ENCODE measurements around the gene CSMD2. TPM values are rescaled to one million over a fixed set of nuclear protein-coding genes. Genes with fewer than 3 reads are reported as not detected.

CSMD2 gene
- total RNA-seq, 1 experiment from 2014 or later: 0.22 TPM

GRCh38 chr1:33537885-33538284, 627.1 kb downstream of the CSMD2 start:
- H3K4me3 ChIP-seq (replicated peaks in 1 of 2; ENCODE audit: low read depth in 1 of 2, low read length in 2 of 2): no peak overlapping the region
- no peak overlapping the region for H3K27ac ChIP-seq (ENCODE audit: low read depth, low read length)
- CTCF ChIA-PET: no interaction called here
- no peaks in the 10 kb centered on the region for H3K4me1 ChIP-seq (ENCODE audit: control insufficient read depth in 1 of 2, insufficient read depth in 2 of 2, low read length in 2 of 2)
- POLR2A ChIA-PET: no interaction called here
- no peaks in the 10 kb centered on the region for H3K9me3 ChIP-seq (ENCODE audit: control insufficient read depth in 1 of 2, insufficient read depth in 1 of 2, low read depth in 1 of 2, low read length in 2 of 2)
- no peak overlapping the region for H3K4me2 ChIP-seq (ENCODE audit: low read length)
- TF ChIP-seq RAD21 (IDR thresholded peaks at IDR 0.05; ENCODE audit: low read depth): no peak
- TF ChIP-seq ELF1 (IDR thresholded peaks at IDR 0.05; ENCODE audit: borderline replicate concordance, low read depth): no peak
- TF ChIP-seq, protein P1, sequence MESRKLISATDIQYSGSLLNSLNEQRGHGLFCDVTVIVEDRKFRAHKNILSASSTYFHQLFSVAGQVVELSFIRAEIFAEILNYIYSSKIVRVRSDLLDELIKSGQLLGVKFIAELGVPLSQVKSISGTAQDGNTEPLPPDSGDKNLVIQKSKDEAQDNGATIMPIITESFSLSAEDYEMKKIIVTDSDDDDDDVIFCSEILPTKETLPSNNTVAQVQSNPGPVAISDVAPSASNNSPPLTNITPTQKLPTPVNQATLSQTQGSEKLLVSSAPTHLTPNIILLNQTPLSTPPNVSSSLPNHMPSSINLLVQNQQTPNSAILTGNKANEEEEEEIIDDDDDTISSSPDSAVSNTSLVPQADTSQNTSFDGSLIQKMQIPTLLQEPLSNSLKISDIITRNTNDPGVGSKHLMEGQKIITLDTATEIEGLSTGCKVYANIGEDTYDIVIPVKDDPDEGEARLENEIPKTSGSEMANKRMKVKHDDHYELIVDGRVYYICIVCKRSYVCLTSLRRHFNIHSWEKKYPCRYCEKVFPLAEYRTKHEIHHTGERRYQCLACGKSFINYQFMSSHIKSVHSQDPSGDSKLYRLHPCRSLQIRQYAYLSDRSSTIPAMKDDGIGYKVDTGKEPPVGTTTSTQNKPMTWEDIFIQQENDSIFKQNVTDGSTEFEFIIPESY (IDR thresholded peaks at IDR 0.05; ENCODE audit: extremely low read depth, insufficient replicate concordance, low read length): no peak
- TF ChIP-seq, protein P2, sequence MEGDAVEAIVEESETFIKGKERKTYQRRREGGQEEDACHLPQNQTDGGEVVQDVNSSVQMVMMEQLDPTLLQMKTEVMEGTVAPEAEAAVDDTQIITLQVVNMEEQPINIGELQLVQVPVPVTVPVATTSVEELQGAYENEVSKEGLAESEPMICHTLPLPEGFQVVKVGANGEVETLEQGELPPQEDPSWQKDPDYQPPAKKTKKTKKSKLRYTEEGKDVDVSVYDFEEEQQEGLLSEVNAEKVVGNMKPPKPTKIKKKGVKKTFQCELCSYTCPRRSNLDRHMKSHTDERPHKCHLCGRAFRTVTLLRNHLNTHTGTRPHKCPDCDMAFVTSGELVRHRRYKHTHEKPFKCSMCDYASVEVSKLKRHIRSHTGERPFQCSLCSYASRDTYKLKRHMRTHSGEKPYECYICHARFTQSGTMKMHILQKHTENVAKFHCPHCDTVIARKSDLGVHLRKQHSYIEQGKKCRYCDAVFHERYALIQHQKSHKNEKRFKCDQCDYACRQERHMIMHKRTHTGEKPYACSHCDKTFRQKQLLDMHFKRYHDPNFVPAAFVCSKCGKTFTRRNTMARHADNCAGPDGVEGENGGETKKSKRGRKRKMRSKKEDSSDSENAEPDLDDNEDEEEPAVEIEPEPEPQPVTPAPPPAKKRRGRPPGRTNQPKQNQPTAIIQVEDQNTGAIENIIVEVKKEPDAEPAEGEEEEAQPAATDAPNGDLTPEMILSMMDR (IDR thresholded peaks at IDR 0.05 in 2 of 3, conservative IDR thresholded peaks at IDR 0.05 in 1 of 3; ENCODE audit: borderline replicate concordance in 1 of 3, insufficient read depth in 1 of 3, low read depth in 2 of 3, low read length in 2 of 3): no peak
- no peak for TF ChIP-seq ZFX (IDR thresholded peaks at IDR 0.05)
- no peak for TF ChIP-seq CEBPB (IDR thresholded peaks at IDR 0.05; ENCODE audit: low read depth)
- no peak for TF ChIP-seq FOSL1 (IDR thresholded peaks at IDR 0.05; ENCODE audit: low read depth)
- no peak for TF ChIP-seq SP1 (IDR thresholded peaks at IDR 0.05; ENCODE audit: low read depth)
- TF ChIP-seq POLR2A (IDR thresholded peaks at IDR 0.05; ENCODE audit: borderline replicate concordance, extremely low read depth, insufficient read depth, insufficient read length): no peak
- TF ChIP-seq REST (IDR thresholded peaks at IDR 0.05; ENCODE audit: low read depth): no peak
- TF ChIP-seq SIN3A (IDR thresholded peaks at IDR 0.05; ENCODE audit: low read depth): no peak
- no peak for TF ChIP-seq EZH2phosphoT487 (IDR thresholded peaks at IDR 0.05; ENCODE audit: borderline replicate concordance)
- TF ChIP-seq, protein P3, sequence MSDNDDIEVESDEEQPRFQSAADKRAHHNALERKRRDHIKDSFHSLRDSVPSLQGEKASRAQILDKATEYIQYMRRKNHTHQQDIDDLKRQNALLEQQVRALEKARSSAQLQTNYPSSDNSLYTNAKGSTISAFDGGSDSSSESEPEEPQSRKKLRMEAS (IDR thresholded peaks at IDR 0.05): no peak
- no peak for TF ChIP-seq POLR2AphosphoS5 (IDR thresholded peaks at IDR 0.05; ENCODE audit: low read depth, low read length)
- no TSS peak for BruUV-seq (replicated peaks)
- ATAC-seq (no peak), DNase-seq (ENCODE audit: low read depth, low spot score) (no peak)
- no peaks in the 10 kb centered on the region for H3K36me3 ChIP-seq (ENCODE audit: control insufficient read depth in 1 of 2, insufficient read depth in 2 of 2, low read length in 2 of 2)
- intact Hi-C loops (cut with micrococcal nuclease): no loop called here
- H4K20me1 ChIP-seq (ENCODE audit: insufficient read depth): no peaks in the 10 kb centered on the region
- H3K27me3 ChIP-seq (ENCODE audit: insufficient read depth, low read length): peaks cover 10% of the 10 kb centered on the region; the same call in 1 of the 2 replicates
- RAD21 ChIA-PET (ENCODE audit: low non-redundant PET in 1 of 2, low total read pairs in 2 of 2, uncharacterized antibody in 2 of 2, unreplicated experiment in 2 of 2): no interaction called here
- H3K9me2 ChIP-seq (ENCODE audit: insufficient read depth): no peaks in the 10 kb centered on the region
- no peak overlapping the region for H3K9ac ChIP-seq (ENCODE audit: low read length)
- no peak overlapping the region for H2AFZ ChIP-seq (ENCODE audit: low read depth, low read length, poor library complexity, severe bottlenecking)
- H3K79me2 ChIP-seq (ENCODE audit: insufficient read depth, low read length): no peaks in the 10 kb centered on the region
